HG03175 (cell line): ENCODE results near the gene DYNC1I1.

Experiments used
- ATAC-seq: cut with Tn5 transposase; IDR thresholded peaks from one replicate; pipeline ENCODE4 v1.9.1; 2021; ENCODE audit warnings: mild to moderate bottlenecking, moderate library complexity; ENCODE audit not compliant: unreplicated experiment

The DYNC1I1 gene

DNA sequence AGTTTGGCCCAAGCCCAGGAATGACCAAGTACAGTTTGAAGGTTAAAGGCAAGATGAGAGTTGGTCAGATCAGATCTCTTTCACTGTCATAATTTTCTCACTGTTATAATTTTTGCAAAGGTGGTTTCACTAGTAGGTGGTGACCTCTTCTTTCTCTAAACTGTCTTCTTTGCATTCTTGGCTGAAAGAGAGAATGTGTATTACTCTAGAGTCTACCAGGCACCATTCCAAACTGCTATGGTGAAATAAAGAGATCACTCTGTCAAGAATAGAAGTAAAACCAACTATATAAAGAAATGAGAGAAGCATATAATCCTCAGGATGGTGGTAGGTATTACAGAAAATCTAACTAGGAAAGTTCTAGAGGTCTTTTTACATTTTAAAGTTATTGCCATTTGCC lies 72.7 kb downstream of the DYNC1I1 start:
- ATAC-seq = no peak

DNA sequence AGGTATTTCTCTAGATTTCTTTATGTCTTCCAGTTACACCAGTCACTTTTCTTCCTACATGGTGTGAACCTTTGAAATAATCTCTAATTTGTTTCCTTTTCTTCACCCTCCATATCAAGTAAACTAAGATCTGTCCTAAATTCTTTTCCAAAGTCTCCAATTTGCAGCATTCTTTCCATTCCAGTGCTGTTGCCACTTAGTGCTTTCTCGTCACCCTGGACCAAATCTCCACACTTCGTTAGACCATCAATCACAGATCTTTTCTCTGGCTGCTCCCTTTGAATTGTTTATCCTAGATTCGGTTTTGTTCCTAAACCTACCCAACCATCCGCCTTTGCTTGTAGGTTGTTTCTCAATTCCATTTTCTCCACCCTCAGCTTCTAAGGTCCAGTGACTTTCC lies 74.7 kb downstream of the DYNC1I1 start:
- ATAC-seq = no peak

DNA sequence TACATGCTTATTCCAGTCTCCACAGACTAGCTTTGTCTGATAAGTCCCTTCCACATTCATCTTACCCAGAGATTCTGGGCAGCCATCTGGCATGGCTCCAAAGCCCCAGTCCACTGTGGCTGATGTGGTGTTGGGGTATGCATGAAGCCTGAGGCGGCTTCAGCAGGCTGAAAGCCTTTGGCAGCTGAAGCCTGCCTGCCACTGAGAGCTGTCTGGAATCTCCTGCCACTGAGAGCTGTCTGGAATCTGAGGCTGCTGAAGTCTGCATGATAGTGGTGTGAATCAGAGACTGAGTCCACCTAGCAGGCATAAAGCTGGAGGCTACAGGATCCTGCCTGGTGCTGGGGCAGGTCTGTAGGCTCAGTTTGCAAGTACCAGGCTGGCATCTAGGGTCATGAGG lies 87.1 kb downstream of the DYNC1I1 start:
- no peak for ATAC-seq

- no peak for ATAC-seq
Observed at GRCh38 chr7:95861041-95861440, 88.7 kb downstream of the DYNC1I1 start.

DNA sequence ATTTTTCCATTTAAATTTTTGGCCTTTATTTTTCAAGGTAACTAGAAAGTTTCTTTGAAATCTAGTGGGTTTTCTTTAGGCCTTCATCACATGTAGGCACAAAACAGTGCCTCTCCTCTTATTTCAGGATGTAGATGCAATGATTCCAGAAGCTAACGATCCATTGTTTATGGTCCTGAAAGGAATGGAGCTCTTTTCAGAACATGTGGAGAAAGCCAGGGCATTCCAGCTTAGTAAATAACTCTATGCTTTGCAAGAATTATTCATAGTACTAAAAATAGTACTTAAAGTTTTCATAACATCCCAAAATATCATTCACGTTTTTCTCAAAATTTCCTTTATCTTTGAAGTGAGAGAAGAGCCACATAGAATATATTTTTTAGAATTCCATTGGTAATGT lies 91.3 kb downstream of the DYNC1I1 start:
- no peak for ATAC-seq

- no peak for ATAC-seq
Observed at GRCh38 chr7:95865716-95866371, 93.5 kb downstream of the DYNC1I1 start.

DNA sequence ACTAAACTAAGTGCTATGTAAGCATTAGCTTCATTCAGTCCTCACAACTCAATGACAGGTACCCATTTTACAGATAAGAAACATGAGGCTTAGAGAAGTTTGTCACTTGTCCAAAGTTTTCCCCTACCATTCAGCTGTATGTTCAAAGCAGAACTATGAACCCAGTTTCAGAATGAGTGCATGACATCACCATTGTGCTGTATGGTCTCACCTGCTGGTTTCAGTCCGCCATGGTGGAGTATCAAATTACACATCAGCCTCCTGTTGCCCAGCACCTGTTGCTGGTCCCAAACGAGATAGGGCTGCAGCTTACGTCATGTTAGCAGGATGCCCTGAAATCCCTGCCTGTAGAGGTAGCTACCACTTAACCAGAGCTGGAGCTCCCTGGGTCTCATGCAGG lies 95.0 kb downstream of the DYNC1I1 start:
- ATAC-seq = peak; percentile 87

DNA sequence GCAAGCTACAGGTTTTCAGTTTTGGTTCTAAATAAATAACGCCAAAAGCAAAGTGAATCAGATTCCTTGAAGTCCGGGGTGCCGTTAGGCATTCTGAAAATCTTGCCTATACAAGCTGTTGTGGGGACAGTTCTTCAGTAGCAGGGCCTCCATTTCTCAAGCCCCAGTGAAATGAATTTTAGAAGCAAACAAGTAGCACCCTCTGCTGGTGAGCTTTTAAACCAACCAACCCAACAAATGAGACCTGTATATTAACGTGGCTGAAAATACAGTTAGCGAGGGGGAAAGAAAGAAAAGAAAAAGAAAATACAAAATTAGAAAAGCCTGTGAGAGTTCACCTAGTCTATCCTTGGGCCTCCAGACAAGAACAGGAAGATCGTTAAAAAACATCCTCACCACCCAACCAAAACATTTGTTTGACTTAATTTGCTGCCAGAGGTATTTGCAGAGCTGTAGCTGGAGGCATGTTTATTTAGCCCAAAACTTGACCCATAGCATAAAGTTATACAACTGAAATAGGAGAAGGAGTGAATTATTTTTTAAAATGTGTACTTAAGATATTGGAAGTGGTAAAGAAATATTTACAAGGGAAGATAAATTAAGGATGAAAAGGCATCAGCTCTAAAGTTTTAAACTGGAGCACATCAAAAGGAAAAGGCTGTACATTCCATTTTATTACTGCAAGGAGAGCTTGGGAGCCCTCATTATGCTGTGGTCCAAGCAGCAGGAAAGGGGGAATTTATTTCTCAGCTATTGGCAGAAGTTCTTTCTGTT lies 98.9 kb downstream of the DYNC1I1 start:
- ATAC-seq = peak; percentile 56

DNA sequence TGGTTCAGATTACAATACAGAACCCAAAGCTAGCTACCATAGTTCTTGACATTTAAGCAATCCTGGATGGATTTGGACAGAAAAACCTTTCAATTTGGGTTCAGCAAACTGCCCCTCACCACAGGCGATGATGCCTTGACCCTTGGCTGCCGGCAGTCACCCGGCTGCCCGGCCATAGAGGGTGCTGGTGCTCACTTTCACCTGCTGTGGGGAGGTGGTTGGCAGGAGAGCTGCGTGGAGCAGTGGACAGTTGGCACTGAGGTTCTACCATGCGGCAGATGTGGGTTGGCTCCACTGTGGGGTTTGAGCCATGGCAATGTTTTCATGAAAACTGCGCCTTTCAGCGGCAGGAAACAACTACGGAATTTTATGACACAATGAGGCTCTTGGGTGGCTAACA lies 99.5 kb downstream of the DYNC1I1 start:
- no peak for ATAC-seq

DNA sequence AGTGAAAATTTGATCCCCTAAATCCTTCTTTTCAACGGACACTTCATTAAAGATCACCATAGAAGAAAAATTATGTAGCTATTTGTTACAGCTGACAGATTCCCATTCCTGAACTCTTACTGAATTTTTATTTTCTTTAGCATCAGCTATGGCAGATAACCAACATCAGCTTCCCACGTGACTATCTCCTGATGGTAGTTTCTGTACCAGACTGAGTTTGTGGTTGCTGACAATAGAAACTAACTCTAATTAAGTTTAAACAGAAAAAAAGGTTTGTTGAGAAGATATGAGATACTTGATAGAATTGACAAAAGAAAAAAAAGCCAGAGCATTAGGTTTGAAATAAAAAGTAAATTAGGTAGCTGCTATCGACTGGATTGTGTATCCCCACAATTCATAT lies 101.8 kb downstream of the DYNC1I1 start:
- ATAC-seq = no peak

GRCh38 chr7:95874541-95875265 lies 102.3 kb downstream of the DYNC1I1 start:
- no peak for ATAC-seq

- no peak for ATAC-seq
Observed at GRCh38 chr7:95875519-95875918, 103.2 kb downstream of the DYNC1I1 start.

GRCh38 chr7:95878677-95879076 lies 106.3 kb downstream of the DYNC1I1 start:
- no peak for ATAC-seq

GRCh38 chr7:95881597-95881996 lies 109.2 kb downstream of the DYNC1I1 start:
- ATAC-seq = no peak

- no peak for ATAC-seq
Observed at GRCh38 chr7:95883217-95883616, 110.9 kb downstream of the DYNC1I1 start.

DNA sequence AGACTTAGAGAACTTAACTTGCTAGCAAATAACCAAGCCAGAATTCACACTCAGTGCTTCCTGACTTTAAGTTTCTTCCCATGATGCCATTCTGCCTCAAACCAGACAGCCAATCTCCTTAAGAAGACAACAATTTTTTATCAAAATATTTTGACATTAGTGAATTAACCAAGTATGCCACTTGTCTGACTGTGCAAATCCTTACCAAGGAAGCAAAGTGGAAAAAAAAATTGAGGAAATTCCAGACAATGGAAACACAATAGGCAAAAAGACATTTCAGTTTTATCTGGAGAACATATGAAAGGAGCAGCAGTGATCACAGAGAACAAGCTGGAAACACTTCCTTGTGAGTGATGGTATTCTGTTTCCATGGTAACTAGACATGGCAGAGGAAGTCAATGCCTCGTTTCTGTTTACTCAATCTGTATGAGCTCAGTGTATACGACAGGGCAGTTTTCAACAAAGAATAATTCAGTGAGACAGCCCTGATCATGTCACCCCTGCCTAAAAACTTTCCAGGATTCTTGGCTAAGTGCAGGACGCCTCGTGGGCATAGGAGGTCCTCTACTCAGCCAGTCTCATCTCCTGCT lies 114.2 kb downstream of the DYNC1I1 start:
- ATAC-seq = no peak

DNA sequence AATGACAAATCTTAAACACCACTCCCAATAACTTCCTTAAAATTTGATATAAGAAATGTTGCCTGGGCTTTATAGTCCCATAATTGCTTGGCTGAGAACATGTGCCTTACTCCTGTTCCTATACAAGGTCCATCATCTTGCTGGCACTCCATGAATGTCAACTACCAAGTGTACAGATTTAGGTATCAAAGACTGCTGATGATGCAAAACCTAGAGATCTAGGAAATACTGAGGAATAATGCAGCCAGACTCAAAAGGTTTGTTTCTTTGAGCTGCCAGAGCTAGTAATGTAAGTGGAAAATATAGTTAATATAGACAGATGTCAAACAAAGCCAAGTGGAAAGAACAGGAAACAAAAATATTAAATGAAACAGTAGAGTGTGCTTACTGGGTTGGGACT lies 121.1 kb downstream of the DYNC1I1 start:
- no peak for ATAC-seq

GRCh38 chr7:95897557-95898251 lies 125.3 kb downstream of the DYNC1I1 start:
- no peak for ATAC-seq

- no peak for ATAC-seq
Observed at GRCh38 chr7:95899919-95900513, 127.7 kb downstream of the DYNC1I1 start.

GRCh38 chr7:95901006-95901405 lies 128.7 kb downstream of the DYNC1I1 start:
- no peak for ATAC-seq

GRCh38 chr7:95904099-95904498 lies 131.7 kb downstream of the DYNC1I1 start:
- ATAC-seq = no peak
